ENCODE measurements around the gene RPS6KA5.
A peak's percentile ranks its signal among the peaks of the same experiment; 100 is the strongest.
"Not testable (repeated sequence)": the region's sequence is repeated elsewhere in the genome, so short reads cannot be mapped to it uniquely, and the experiment has no call there.

RPS6KA5 gene

DNA sequence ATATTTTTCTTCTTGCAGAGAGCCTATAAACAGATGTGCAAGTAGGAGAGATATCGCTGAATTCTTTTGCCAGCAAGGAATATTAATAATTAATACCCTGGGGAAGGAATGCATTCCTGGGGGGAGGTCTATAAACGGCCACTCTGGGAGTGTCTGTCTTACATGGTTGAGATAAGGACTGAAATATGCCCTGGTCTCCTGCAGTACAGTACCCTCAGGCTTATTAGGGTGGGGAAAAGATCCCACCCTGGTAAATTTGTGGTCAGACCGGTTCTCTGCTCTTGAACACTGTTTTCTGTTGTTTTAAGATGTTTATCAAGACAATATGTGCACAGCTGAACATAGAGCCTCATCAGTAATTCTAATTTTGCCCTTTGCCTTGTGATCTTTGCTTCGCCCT lies 236.9 kb downstream of the RPS6KA5 start:
- not testable (repeated sequence) for DNase-seq

DNA sequence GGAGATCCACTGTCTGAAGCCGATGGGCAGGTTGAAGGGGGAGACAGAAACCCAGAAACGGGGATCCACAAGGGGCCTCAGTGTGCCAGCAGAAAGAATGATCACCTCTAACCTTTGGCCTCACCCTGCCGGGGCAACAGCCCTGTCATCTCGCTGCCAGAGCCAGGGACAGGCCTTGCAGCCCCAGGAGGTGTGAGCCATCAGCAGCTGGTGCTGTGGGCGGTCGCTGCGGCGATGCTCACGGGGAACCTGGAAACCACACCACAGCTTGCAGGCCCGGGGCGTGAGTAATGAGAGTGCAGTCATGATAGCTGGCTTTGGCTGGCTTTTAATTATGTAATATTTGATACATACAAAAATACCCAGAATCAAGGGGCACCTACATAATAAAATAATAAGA lies 239.5 kb downstream of the RPS6KA5 start:
- no peak for DNase-seq

DNA sequence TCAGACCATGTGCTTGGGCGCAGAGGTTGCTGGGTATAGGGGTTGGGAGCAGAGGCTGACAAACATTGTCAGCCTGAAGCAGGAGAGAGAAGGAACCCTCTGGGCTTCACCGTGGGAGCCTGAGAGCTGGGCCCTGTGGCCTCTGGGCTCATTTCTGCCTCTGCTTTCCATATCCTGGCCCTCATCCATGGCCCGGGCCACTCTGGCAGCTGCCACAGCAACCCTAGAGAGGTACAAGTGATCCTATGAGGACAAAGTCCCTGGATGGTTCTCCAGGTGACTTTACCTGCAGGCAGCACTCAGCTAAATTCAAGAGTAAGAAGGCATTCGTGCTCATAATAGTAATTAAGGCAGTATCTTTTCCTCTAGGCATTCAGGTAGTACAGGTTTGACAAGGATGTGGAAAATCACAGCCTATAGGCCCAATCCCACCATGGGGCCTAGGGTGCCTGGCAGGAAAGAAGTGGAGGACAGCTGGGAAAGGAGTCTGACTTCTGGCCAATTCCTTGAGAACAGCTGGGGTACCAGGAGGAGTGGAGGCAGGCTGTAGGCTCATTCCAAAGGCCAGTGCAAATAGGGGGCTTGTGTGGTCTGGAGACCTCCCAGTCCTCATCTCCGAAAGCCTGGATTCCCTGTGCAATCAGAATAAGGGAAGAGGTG lies 240.6 kb downstream of the RPS6KA5 start:
- no peak for DNase-seq

DNA sequence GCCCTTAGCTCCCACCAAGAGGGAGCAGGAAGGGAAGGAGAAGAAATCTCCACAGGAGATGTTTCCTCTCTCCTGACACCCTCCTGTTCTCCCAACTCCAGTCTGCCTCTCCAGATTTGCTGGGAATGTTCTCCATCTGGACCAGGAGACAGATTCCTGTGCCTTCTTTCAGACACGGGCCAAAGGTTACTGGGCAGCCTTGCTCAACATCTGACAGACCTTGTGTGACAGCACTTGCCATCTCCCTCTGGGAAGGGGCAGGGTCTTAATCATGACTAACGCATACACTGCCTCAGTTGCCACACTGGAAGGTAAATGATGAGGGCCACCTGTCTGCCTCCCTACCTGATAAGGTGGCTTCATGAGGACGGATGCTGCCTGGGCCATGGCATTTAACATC lies 241.7 kb downstream of the RPS6KA5 start:
- no peak for DNase-seq

DNA sequence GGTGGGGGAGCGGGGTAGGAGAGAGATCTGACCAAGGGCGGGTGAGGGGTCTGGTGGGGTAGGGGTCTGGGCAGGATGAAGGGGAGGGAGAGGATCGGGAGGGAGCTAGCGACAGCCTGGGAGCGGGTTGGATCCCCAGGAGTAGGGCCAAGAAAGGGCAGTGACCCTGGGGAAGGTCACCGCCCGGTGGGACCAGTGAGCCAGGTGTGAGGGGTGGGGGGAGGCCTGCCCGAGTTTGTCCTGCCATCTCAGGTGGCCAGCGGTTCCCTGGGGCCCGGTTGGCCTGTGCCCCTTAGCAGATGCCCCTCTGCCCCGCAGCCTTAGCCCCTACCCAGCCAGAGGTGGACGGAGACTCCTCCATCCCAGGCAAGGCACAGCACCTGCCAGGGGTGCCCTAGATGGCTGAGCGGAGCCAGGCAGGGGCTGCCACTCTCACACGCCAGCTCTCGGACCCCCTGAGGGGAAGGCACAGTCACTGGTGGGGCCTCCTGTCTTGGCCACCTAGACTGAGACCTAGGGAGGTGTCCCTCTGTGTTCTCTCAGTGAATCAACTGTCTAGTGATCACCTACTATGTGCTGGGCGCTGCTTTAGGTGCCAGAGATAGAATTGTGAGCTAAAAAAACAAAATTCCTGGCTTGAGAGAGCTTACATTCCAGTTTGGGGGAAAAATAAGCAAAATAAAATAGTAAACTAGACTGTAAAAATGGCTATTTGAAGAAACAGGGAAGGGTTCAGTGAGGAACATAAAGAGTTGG lies 243.6 kb downstream of the RPS6KA5 start:
- no peak for DNase-seq

DNA sequence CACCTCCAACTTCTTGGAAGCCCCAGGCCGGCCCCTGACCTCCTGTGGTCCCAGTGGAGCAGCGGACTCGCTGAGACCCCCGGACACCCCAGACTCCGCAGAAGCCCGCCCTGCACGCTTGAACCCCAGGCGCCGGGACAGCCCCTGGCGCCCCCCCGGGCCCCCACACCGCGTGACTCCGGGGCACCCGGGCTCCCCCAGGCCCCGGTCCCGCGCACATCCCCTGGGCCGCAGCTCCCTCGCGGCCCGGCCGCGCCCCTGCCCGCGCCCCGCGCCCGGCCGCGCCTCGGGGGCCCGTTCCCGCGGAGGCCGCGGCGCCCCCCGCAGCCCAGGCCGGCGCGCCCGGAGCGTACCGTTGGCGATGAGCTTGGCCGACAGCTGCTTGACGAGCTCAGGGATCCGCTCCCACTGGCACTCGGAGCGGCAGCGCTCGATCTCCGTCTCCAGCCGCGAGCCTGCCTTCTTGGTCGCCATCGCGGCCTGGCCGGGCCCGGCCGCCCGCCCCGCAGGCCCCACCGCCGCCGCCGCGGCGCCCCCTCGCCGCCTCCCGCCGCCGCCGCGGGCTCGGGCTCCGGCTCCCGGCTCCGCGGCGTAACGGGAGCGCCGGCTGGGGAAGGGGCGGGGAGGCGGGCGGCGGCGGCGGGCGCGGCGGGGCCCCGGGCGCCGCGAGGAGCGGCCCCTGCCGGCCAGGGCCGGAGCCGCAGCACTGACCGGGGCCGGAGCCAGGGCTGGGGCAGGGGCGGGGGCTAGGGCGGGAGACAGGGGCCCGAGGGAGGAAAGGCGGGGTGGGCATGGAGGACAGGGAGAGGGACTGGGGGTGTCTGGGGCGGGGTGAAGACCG lies 244.4 kb downstream of the RPS6KA5 start, which contains the start of gene TTC7B:
TSS of gene TTC7B (minus strand) at position 609 of the 841 bp plus-strand sequence. CDS start at position 474, 135 bp downstream.
- DNase-seq: peak; percentile 59

DNA sequence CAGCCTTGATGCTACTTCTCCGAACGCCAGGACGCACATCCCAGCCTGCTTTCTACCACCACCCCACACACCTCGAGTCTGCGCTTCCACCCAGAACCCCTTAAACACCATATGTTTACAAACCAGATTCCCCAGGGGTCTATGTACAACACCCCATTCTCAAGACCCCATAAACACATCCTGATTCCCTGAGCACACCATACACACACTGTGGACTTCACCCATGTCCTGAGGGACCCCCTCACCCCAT lies 244.9 kb downstream of the RPS6KA5 start:
- no peak for DNase-seq

DNA sequence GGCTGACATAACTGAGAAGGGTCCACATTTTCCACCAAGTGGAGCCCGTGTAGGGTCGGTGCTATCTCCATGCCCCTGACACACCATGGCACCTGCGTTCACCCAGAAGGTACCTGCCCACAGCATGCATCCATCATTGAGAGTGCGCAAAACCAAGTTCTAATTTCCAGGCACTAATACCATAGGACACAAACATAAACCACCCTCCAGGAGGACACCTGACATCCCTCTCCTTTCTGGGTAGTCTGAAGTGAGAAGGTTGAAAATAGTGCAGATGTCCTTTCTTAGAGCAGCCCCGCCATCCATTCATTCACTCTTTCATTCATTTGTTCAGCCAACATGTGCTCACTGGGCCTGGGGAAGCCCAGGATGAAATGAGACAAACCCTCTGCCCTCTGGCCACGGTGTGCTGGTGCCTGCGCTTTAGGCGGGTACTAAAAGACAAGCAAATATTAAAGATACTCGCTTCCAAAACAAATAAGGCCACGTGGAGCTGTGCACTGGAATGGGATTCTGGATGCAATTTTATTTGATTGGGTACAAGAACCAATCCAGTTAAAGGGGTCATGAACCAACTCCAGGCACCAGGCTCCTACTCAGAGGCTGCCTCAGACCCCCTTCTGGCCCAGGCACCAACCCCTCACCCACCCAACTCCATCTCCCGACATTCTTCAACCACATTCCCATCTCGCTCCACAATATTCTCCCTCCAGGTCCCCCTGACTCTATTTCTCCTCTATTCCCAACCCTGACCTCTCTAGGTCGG lies 245.5 kb downstream of the RPS6KA5 start:
- no peak for DNase-seq

DNA sequence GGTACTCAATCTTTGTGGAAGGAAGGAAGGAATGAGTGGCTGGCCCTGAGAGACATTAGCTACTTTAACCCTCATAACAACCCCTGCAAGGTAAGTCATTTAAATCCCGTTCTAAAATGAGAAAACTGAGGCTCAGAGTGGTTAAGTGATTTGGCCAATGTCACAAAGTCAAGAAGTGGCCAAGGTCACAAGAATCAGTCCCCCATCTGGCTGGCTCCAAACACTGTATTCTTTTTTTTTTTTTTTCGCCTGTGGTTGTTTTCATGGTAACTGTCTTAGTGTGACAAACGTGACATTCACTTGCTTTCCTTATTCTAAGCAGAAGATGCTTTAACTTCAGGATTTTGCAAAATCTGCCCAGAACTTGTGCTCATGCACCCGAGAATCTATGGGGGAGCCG lies 247.0 kb downstream of the RPS6KA5 start:
- no peak for DNase-seq

DNA sequence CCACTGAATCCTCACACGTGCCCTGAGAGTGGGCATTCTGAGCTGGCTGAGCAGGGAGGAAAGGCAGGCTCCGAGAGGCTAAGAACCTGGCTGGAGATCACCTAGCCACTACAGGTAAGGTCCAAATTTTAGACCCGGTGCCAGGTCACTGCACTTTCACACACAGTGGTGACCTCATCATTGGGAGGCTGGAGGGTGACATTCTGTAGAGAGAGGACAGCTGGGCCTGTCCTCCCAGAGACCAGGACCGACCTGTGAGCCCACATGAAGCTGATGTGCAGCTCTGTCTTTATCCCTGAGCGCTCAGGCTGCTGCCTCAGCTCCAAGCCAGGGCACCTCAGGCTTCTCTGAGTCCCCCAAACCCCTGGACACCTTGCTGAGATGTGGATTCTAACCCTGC lies 248.3 kb downstream of the RPS6KA5 start:
- DNase-seq: no peak

DNA sequence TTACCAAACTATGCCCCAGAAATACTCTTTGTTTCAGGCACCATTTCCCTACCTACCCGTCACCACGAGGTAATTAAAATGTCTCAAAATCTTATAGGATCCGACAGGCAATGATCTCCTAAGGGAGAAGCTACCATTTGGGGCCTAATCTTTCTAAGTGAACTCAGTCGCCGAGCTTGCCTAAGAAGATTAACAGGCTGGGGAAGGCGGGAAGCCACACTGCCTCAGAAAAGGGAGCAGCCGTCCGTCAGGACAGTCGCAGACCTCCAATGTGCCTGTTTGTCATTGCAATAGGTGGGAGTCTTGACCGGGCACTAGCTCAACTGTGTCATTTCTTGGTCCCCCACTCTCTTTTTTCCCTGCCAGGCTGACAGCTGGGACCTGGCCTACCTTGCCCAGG lies 248.8 kb downstream of the RPS6KA5 start:
- no peak for DNase-seq

DNA sequence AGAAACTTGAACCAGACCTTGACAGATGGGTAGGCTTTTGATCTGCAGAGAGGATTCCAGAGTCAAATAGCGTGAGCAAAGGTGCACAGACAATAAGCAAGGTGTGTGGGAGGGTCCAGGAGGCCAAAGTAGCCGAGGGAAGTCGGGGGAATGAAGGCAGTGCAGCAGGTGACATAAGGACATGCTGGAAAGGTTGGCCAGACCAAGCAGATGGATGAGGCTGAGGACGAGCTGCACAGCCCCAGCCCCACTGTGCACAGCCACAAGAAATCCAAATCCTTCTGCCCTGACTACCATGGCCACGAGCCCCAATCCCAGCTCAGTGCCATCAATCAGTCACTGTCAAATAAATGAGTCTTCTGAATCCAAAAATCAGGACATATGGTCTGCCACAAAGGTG lies 249.6 kb downstream of the RPS6KA5 start:
- no peak for DNase-seq

DNA sequence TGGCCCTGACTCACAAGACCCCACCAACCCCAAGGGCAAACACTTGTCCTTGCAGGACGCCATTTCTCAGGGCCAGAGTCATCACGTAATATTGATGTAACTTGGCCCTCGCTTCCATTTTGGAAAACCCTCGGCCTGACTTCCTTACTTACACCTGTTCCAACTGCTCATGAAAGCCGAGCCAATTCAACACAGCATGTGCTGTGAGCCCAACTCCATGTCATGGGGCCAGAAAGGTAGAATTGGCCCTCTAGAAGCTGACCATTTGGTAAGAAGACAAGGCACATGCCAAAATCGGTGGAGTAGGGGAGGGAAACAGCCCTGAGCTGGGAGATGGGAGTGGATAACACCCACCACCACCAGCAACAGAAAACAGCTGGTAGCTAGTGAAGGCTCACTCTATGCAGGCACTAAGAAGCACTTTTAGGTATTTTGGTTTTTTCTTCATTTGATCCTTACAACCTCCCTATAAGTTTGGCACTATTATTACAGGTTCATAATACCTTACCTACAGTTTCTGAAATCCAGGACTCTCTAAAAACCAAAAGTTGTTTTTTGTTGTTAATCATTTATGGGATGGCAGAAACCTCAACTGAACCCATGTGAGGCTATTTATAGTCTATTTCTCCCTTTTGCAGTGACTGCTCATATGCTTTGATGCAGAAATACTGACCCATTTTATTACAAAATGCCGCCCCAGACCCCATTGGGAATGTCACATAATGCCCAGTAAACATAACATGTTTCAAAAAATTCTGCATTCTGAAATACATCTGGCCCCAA lies 250.7 kb downstream of the RPS6KA5 start:
- no peak for DNase-seq

DNA sequence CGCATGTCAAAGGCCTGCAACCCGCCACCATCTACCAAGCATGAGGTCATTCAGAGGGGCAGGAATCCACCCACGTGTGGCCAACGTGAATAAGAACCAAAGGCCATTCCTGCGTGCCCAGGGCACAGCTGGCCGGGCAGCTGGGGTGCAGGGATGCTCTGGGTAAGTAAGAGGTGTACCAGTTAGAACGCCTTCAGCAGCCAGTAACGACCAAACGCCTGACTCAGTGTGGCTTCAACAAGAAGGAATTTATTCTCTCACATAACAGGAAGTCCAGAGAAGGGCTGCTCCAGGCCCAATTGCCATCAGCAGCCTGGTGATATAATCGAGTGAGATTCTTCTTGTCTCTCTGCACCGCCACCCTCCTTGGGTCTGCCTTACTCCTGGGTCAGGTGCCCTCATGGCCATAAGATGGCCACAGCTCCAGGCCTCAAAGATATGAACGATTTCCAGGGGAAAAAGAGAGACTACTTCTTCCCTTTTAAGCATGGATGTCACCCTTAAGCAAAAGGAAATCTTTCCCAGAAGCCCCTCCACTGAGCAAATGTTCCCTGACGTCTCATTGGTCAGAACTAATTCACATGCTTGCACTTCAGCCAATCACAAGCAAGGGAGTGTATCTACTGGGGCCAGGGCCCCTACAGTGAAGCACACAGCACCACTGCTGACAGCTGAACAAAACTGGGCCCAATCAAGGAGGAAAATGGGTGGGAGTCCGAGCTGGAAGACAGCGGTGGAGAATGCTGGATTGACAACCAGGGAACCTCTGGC lies 251.5 kb downstream of the RPS6KA5 start:
- no peak for DNase-seq

DNA sequence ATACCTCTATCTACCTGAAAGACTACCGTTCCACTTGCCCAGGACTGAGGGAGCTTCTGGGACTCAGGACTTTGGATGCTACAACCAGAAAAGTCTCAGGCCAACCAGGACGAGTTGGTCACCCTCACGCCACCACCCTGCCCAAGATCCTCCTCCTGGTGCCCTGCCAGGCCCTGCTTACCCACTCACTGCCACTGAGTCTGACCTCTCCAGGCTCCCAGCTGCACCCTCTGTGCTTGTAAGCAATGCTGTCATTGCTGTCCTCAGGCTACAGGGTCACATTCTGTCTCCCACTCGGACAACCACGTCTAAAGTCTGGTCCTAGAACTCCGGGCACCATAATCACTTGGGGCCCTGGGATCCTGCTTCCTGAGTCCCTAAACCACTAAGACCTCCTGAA lies 253.4 kb downstream of the RPS6KA5 start:
- no peak for DNase-seq

DNA sequence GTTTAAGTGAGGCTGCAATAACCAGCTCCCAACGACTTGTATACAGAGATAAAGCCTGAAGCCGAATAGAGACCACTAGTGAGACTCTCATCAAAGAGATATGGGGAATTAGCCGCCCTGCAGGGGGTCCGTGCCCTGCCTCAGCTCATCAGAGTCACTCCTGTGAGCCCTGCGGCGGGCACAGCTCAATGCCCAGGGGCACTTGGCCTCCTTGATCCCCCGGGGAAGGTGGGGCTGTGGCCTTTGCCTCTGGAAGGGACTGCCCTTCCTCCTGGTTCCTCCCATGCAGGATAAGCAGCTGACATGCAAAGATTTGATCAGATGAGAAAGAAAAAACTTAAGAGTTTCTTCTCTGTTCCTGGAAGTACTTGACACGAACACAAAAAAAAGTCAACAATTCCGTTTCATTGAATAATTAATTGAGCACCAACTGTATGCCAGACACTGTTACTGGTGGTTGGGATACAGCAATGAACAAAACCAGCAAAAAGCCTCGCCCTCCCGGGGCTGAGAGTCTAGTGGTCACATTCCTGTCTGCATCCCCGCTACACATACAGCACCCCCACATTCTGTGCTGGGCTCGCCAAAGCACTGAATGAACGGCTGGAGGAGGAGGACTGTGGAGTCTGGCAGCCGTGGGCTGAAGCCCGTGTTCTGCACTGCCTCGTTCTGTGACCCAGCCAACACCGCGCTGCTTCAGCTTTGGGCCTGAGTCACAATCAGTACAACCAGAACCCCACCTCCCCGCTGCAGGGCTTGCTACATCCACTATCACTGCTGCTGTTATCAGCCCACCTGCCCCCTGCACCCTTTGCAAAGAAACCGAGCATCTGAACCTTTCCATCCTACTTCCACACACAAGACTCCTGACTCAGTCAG lies 254.5 kb downstream of the RPS6KA5 start:
- no peak for DNase-seq

DNA sequence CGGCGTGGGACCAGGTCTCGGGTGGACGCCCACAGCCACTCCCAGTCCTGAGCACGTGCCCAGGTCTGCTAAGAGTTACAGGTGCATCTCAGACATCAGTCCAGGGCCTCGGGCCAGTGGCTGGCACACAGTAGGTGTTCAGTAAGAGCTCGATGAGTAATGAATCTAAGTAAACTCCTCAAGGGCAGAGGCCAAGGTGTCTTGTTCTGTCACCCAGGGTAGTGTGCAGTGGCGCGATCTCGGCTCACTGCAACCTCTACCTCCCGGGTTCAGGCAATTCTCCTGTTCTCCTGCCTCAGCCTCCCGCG lies 255.4 kb downstream of the RPS6KA5 start:
- DNase-seq: no peak

DNA sequence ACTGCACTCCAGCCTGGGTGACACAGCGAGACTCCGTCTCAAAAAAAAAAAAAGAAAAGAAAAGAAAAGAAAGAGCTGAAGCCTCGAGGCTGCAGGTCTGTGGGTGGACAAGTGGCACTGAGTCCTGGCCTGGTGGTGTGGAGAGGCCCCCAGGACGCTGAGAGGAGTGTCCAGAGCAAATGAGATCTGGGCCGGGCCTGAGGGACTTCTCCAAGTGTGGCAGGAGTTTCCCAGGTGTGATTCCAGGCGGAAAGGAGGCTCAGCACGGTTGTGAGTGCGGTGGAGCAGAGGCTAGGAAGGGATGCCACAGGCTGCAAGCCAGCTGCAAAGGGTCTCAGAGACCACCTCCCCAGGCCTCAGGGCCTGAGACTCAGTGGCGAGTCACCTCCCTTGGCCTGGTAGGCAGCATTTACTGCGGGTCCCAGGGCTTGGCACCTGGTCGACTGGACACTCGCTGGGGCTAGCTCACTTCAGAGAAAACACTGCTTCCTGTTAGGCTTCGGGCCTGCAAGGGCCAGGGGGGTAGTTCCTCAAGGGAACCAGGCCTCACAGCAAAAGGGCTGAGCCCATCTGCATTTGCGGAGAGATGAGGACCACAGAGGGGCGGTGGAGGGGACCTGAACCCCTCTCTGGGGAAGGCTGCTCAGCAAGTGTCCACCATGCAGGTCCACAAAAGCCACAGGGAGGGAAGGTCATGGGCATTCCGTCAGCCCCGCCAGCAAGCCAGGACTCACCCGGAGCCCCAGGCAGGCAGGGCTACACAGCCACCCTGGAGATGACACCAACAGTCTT lies 256.0 kb downstream of the RPS6KA5 start:
- DNase-seq: no peak

DNA sequence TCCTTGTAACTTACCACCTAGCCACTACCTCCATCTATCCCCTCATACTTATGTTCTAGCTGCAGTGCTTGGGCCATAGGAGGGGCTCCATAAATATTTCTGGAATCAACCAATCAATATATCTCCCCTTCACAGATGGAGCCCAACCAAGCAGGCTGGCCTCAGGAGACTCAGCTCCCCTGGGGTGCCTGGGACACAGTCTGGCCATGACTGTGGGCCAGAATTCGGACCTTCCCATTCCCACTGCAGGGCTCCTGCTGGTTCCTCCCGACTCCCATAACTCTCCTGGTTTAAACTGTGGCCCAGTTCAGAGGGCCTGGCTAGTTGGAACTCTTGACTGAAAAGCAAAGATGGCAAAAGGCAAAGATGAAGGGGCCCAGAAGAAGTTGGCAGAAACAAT lies 257.2 kb downstream of the RPS6KA5 start:
- no peak for DNase-seq

DNA sequence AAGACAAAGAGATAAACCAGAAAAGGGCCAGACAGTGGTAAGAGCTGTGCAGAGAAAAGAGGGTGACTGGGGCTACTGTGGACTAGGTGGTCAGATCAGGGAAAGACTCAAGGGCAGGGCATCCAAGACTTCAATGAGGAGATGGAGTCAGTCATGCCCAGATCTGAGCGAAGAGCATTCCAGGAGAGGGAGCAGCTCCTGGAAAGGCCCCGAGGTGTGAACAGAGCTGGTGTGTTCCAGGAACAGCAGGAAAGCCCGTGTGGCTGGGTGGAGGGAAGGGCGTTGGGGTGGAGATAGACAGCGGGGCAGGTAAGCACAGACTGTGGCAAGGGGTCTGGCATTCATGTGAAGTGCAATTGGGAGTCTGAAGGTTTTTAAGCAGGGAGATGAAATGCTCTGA lies 261.0 kb downstream of the RPS6KA5 start:
- no peak for DNase-seq
